ENCODE data around the gene PRKAR2A. TPM values are rescaled to one million over a fixed set of nuclear protein-coding genes. Genes with fewer than 3 reads are reported as not detected.

PRKAR2A gene
- polyA plus RNA-seq, 1 of the 3 experiments (the other 2 are of a cell fraction) = 5.2 TPM

DNA sequence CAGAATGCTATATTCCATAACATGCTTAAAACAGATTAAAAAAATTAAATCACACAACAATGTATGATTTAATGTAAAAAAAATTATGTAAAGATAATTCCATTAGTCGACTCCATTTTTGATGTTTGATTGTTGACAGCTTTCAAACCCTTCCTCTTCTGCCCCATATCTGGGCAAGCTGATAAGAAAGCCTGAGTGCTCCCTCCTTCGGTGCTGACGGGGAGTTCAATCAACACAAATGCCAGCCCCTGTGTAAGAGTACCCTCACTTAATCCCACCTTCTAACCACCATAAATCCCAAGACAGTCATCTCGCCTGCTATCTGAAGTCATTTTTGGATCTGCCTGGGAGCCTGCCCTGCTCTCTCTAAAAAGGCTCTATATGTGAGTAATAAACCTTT is 70.8 kb downstream of the PRKAR2A start:
- no peak overlapping the region for H3K9ac ChIP-seq
- ChIA-PET POLR2A (no interaction called here), CTCF (no interaction called here)
- no peaks in the 10 kb centered on the region for H3K79me2 ChIP-seq (ENCODE audit: insufficient read depth)
- 82% methylated on average over 4 of the region's 4 CpGs for WGBS (ENCODE audit: low lambda C conversion rate)
- no peak for DNase-seq
- no peaks in the 10 kb centered on the region for H3K9me3 ChIP-seq
- peaks cover 2 to 16% of the 10 kb centered on the region in 2 experiments for H3K36me3 ChIP-seq (replicated peaks in 1 of 2; ENCODE audit: control insufficient read depth in 1 of 2, insufficient read depth in 2 of 2, low read length in 1 of 2)
- TF ChIP-seq TAF1 (IDR thresholded peaks at IDR 0.05; ENCODE audit: borderline replicate concordance, low read depth, low read length) (no peak), ELF1 (IDR thresholded peaks at IDR 0.05) (no peak), NFIC (IDR thresholded peaks at IDR 0.05; ENCODE audit: borderline replicate concordance) (no peak), SMC3 (IDR thresholded peaks at IDR 0.05; ENCODE audit: low read depth, low read length) (no peak), FOXJ3 (CRISPR knock-in tag; IDR thresholded peaks at IDR 0.05) (no peak), NRF1 (IDR thresholded peaks at IDR 0.05; ENCODE audit: low read depth, low read length) (no peak), SIN3A (IDR thresholded peaks at IDR 0.05; ENCODE audit: borderline replicate concordance, low read depth, low read length) (no peak), JUND (IDR thresholded peaks at IDR 0.05) (no peak), GABPA (IDR thresholded peaks at IDR 0.05; ENCODE audit: low read depth) (no peak), RFX5 (IDR thresholded peaks at IDR 0.05; ENCODE audit: low read length) (no peak), RCOR1 (IDR thresholded peaks at IDR 0.05; ENCODE audit: low read length) (no peak), FOSL2 (IDR thresholded peaks at IDR 0.05; ENCODE audit: borderline replicate concordance, low read depth) (no peak), MEF2A (IDR thresholded peaks at IDR 0.05; ENCODE audit: borderline replicate concordance, low read depth) (no peak)
- TF ChIP-seq, protein P1, sequence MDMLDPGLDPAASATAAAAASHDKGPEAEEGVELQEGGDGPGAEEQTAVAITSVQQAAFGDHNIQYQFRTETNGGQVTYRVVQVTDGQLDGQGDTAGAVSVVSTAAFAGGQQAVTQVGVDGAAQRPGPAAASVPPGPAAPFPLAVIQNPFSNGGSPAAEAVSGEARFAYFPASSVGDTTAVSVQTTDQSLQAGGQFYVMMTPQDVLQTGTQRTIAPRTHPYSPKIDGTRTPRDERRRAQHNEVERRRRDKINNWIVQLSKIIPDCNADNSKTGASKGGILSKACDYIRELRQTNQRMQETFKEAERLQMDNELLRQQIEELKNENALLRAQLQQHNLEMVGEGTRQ (IDR thresholded peaks at IDR 0.05; ENCODE audit: borderline replicate concordance, low read depth, low read length) = no peak
- TF ChIP-seq, protein P2, sequence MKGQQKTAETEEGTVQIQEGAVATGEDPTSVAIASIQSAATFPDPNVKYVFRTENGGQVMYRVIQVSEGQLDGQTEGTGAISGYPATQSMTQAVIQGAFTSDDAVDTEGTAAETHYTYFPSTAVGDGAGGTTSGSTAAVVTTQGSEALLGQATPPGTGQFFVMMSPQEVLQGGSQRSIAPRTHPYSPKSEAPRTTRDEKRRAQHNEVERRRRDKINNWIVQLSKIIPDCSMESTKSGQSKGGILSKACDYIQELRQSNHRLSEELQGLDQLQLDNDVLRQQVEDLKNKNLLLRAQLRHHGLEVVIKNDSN (IDR thresholded peaks at IDR 0.05; ENCODE audit: borderline replicate concordance, low read depth) = no peak
- TF ChIP-seq, protein P3, sequence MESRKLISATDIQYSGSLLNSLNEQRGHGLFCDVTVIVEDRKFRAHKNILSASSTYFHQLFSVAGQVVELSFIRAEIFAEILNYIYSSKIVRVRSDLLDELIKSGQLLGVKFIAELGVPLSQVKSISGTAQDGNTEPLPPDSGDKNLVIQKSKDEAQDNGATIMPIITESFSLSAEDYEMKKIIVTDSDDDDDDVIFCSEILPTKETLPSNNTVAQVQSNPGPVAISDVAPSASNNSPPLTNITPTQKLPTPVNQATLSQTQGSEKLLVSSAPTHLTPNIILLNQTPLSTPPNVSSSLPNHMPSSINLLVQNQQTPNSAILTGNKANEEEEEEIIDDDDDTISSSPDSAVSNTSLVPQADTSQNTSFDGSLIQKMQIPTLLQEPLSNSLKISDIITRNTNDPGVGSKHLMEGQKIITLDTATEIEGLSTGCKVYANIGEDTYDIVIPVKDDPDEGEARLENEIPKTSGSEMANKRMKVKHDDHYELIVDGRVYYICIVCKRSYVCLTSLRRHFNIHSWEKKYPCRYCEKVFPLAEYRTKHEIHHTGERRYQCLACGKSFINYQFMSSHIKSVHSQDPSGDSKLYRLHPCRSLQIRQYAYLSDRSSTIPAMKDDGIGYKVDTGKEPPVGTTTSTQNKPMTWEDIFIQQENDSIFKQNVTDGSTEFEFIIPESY (IDR thresholded peaks at IDR 0.05; ENCODE audit: borderline replicate concordance, low read depth) = no peak
- H3F3A ChIP-seq (replicated peaks; ENCODE audit: insufficient read depth) = no peaks in the 10 kb centered on the region
- H3K4me1 ChIP-seq (ENCODE audit: control insufficient read depth in 1 of 2, insufficient read depth in 2 of 2, low read depth in 1 of 2, low read length in 1 of 2) = no peaks in the 10 kb centered on the region
- no peak overlapping the region for H2AFZ ChIP-seq (ENCODE audit: low read depth)
- no peak overlapping the region for H3K4me3 ChIP-seq (ENCODE audit: low read depth in 2 of 2, low read length in 1 of 2)
- H4K20me1 ChIP-seq (ENCODE audit: insufficient read depth) = no peaks in the 10 kb centered on the region
- no peak overlapping the region for H3K27ac ChIP-seq (ENCODE audit: low read depth in 2 of 2, low read length in 1 of 2)
- no peaks in the 10 kb centered on the region for H3K9me2 ChIP-seq
- no peak overlapping the region for H3K4me2 ChIP-seq
- H3K27me3 ChIP-seq (ENCODE audit: insufficient read depth) = no peaks in the 10 kb centered on the region

DNA sequence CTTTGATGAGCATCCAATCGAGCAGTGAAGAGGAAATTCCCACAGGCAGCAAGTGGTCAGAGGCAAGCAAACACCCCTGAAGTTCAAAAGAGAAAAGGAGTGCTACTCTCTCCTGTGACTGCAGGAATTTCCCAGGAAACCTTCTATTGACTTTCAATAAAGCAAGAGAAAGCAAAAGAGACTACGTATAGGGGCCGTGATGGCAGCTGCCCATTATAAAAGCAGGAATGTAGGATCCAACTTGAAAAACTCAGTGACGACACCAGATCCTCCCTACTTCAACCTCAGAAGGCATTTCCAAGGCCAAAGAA is 77.5 kb downstream of the PRKAR2A start:
- ChIA-PET CTCF (interaction anchor here (1.2 to 1.4 kb wide), 3 partner anchors 12 to 86 kb away, joined by 3 to 4 read pairs (median 4); no protein-coding TSS in a partner anchor), POLR2A (no interaction called here)
- Histone ChIP-seq H3K27ac (ENCODE audit: low read depth in 2 of 2, low read length in 1 of 2) (no peak overlapping the region), H3K9me2 (no peaks in the 10 kb centered on the region), H3K4me1 (ENCODE audit: control insufficient read depth in 1 of 2, insufficient read depth in 2 of 2, low read depth in 1 of 2, low read length in 1 of 2) (no peaks in the 10 kb centered on the region), H3F3A (replicated peaks; ENCODE audit: insufficient read depth) (no peaks in the 10 kb centered on the region), H4K20me1 (ENCODE audit: insufficient read depth) (no peaks in the 10 kb centered on the region), H3K27me3 (ENCODE audit: insufficient read depth) (no peaks in the 10 kb centered on the region), H3K4me3 (ENCODE audit: low read depth in 2 of 2, low read length in 1 of 2) (no peak overlapping the region), H3K36me3 (replicated peaks in 1 of 2; ENCODE audit: control insufficient read depth in 1 of 2, insufficient read depth in 2 of 2, low read length in 1 of 2) (peaks cover 4 to 23% of the 10 kb centered on the region in 2 experiments), H3K9ac (no peak overlapping the region), H3K79me2 (ENCODE audit: insufficient read depth) (no peaks in the 10 kb centered on the region), H2AFZ (ENCODE audit: low read depth) (no peak overlapping the region), H3K4me2 (no peak overlapping the region), H3K9me3 (no peaks in the 10 kb centered on the region)
- DNase-seq = no peak
- WGBS (ENCODE audit: low lambda C conversion rate) = 88% methylated on average over 4 of the region's 4 CpGs
- TF ChIP-seq, protein P3 (IDR thresholded peaks at IDR 0.05; ENCODE audit: borderline replicate concordance, low read depth) = no peak
- no peak for TF ChIP-seq FOSL2 (IDR thresholded peaks at IDR 0.05; ENCODE audit: borderline replicate concordance, low read depth)
- no peak for TF ChIP-seq RCOR1 (IDR thresholded peaks at IDR 0.05; ENCODE audit: low read length)
- TF ChIP-seq ELF1 (IDR thresholded peaks at IDR 0.05) = no peak
- no peak for TF ChIP-seq YY1 (IDR thresholded peaks at IDR 0.05; ENCODE audit: low read depth)
- no peak for TF ChIP-seq RAD21 (IDR thresholded peaks at IDR 0.05; ENCODE audit: low read length)
- TF ChIP-seq, protein P1 (IDR thresholded peaks at IDR 0.05; ENCODE audit: borderline replicate concordance, low read depth, low read length) = no peak
- TF ChIP-seq FOXJ3 (CRISPR knock-in tag; IDR thresholded peaks at IDR 0.05) = no peak
- TF ChIP-seq MXI1 (IDR thresholded peaks at IDR 0.05; ENCODE audit: low read depth, low read length) = no peak
- no peak for TF ChIP-seq EP300 (IDR thresholded peaks at IDR 0.05; ENCODE audit: borderline replicate concordance in 1 of 2, low read depth in 1 of 2, low read length in 1 of 2)
- TF ChIP-seq, protein P4, sequence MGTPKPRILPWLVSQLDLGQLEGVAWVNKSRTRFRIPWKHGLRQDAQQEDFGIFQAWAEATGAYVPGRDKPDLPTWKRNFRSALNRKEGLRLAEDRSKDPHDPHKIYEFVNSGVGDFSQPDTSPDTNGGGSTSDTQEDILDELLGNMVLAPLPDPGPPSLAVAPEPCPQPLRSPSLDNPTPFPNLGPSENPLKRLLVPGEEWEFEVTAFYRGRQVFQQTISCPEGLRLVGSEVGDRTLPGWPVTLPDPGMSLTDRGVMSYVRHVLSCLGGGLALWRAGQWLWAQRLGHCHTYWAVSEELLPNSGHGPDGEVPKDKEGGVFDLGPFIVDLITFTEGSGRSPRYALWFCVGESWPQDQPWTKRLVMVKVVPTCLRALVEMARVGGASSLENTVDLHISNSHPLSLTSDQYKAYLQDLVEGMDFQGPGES (IDR thresholded peaks at IDR 0.05; ENCODE audit: low read depth, low read length) = no peak
- no peak for TF ChIP-seq NRF1 (IDR thresholded peaks at IDR 0.05; ENCODE audit: low read depth, low read length)
